ENCODE results near the gene EEF2K.
"Not testable (repeated sequence)": the region's sequence is repeated elsewhere in the genome, so short reads cannot be mapped to it uniquely, and the experiment has no call there.

EEF2K gene

GRCh38 chr16:22165508-22166285 is 40.4 kb upstream of the EEF2K start:
- Histone ChIP-seq H3K27me3 (ENCODE audit: insufficient read depth, low read length, poor library complexity, severe bottlenecking) (no peaks in the 10 kb centered on the region), H2AFZ (ENCODE audit: low read length) (no peak overlapping the region), H3K9me2 (replicated peaks; ENCODE audit: low read depth, low read length) (no peaks in the 10 kb centered on the region), H3F3A (ENCODE audit: low read depth) (no peaks in the 10 kb centered on the region), H4K20me1 (ENCODE audit: insufficient read depth, low read length, poor library complexity, severe bottlenecking) (no peaks in the 10 kb centered on the region), H3K4me3 (ENCODE audit: low read length, poor library complexity, severe bottlenecking) (no peak overlapping the region), H3K79me2 (ENCODE audit: insufficient read depth, low read length) (no peaks in the 10 kb centered on the region), H3K4me2 (ENCODE audit: low read depth, low read length, poor library complexity, severe bottlenecking) (no peak overlapping the region), H3K9ac (ENCODE audit: low read depth, low read length, poor library complexity, severe bottlenecking) (no peak overlapping the region), H3K9me3 (ENCODE audit: insufficient read depth, low read depth, low read length) (no peaks in the 10 kb centered on the region), H3K4me1 (ENCODE audit: insufficient read depth, low read length, poor library complexity, severe bottlenecking) (no peaks in the 10 kb centered on the region), H3K36me3 (ENCODE audit: insufficient read depth, low read length) (no peaks in the 10 kb centered on the region)
- no peak for TF ChIP-seq CTCF (conservative IDR thresholded peaks at IDR 0.05; ENCODE audit: low read length)
- no peak for TF ChIP-seq EZH2phosphoT487 (IDR thresholded peaks at IDR 0.05; ENCODE audit: borderline replicate concordance)

- H3K27me3 ChIP-seq (ENCODE audit: insufficient read depth, low read length, poor library complexity, severe bottlenecking): no peaks in the 10 kb centered on the region
- no peaks in the 10 kb centered on the region for H3F3A ChIP-seq (ENCODE audit: low read depth)
- TF ChIP-seq EZH2phosphoT487 (IDR thresholded peaks at IDR 0.05; ENCODE audit: borderline replicate concordance) (no peak), CTCF (conservative IDR thresholded peaks at IDR 0.05; ENCODE audit: low read length) (no peak)
- H3K4me1 ChIP-seq (ENCODE audit: insufficient read depth, low read length, poor library complexity, severe bottlenecking): no peaks in the 10 kb centered on the region
- no peak overlapping the region for H3K4me3 ChIP-seq (ENCODE audit: low read length, poor library complexity, severe bottlenecking)
- no peaks in the 10 kb centered on the region for H4K20me1 ChIP-seq (ENCODE audit: insufficient read depth, low read length, poor library complexity, severe bottlenecking)
- no peaks in the 10 kb centered on the region for H3K79me2 ChIP-seq (ENCODE audit: insufficient read depth, low read length)
- H3K9me3 ChIP-seq (ENCODE audit: insufficient read depth, low read depth, low read length): no peaks in the 10 kb centered on the region
- H3K9me2 ChIP-seq (replicated peaks; ENCODE audit: low read depth, low read length): no peaks in the 10 kb centered on the region
- no peak overlapping the region for H2AFZ ChIP-seq (ENCODE audit: low read length)
- no peak overlapping the region for H3K4me2 ChIP-seq (ENCODE audit: low read depth, low read length, poor library complexity, severe bottlenecking)
- H3K9ac ChIP-seq (ENCODE audit: low read depth, low read length, poor library complexity, severe bottlenecking): no peak overlapping the region
- H3K36me3 ChIP-seq (ENCODE audit: insufficient read depth, low read length): no peaks in the 10 kb centered on the region
These were observed 34.1 kb upstream of the EEF2K start for GRCh38 chr16:22171953-22172352.

- not testable (repeated sequence) for H3K4me3 ChIP-seq (ENCODE audit: low read length, poor library complexity, severe bottlenecking); H3K9ac ChIP-seq (ENCODE audit: low read depth, low read length, poor library complexity, severe bottlenecking); H3K4me2 ChIP-seq (ENCODE audit: low read depth, low read length, poor library complexity, severe bottlenecking); H3K36me3 ChIP-seq (ENCODE audit: insufficient read depth, low read length); H3K4me1 ChIP-seq (ENCODE audit: insufficient read depth, low read length, poor library complexity, severe bottlenecking); H3K9me2 ChIP-seq (replicated peaks; ENCODE audit: low read depth, low read length); H3K79me2 ChIP-seq (ENCODE audit: insufficient read depth, low read length); H3K27me3 ChIP-seq (ENCODE audit: insufficient read depth, low read length, poor library complexity, severe bottlenecking); H4K20me1 ChIP-seq (ENCODE audit: insufficient read depth, low read length, poor library complexity, severe bottlenecking); H3K9me3 ChIP-seq (ENCODE audit: insufficient read depth, low read depth, low read length); H2AFZ ChIP-seq (ENCODE audit: low read length); H3F3A ChIP-seq (ENCODE audit: low read depth)
These were observed 33.4 kb upstream of the EEF2K start for GRCh38 chr16:22172642-22173041.

- Histone ChIP-seq H3K36me3 (ENCODE audit: insufficient read depth, low read length) (no peaks in the 10 kb centered on the region), H3K4me1 (ENCODE audit: insufficient read depth, low read length, poor library complexity, severe bottlenecking) (no peaks in the 10 kb centered on the region), H3K4me3 (ENCODE audit: low read length, poor library complexity, severe bottlenecking) (no peak overlapping the region), H3K4me2 (ENCODE audit: low read depth, low read length, poor library complexity, severe bottlenecking) (no peak overlapping the region), H3K9ac (ENCODE audit: low read depth, low read length, poor library complexity, severe bottlenecking) (no peak overlapping the region), H4K20me1 (ENCODE audit: insufficient read depth, low read length, poor library complexity, severe bottlenecking) (no peaks in the 10 kb centered on the region), H3K79me2 (ENCODE audit: insufficient read depth, low read length) (no peaks in the 10 kb centered on the region), H3K27me3 (ENCODE audit: insufficient read depth, low read length, poor library complexity, severe bottlenecking) (no peaks in the 10 kb centered on the region), H3K9me3 (ENCODE audit: insufficient read depth, low read depth, low read length) (no peaks in the 10 kb centered on the region), H3F3A (ENCODE audit: low read depth) (no peaks in the 10 kb centered on the region), H3K9me2 (replicated peaks; ENCODE audit: low read depth, low read length) (no peaks in the 10 kb centered on the region), H2AFZ (ENCODE audit: low read length) (no peak overlapping the region)
- TF ChIP-seq EZH2phosphoT487 (IDR thresholded peaks at IDR 0.05; ENCODE audit: borderline replicate concordance) (no peak), CTCF (conservative IDR thresholded peaks at IDR 0.05; ENCODE audit: low read length) (no peak)
These were observed 31.4 kb upstream of the EEF2K start for GRCh38 chr16:22174642-22175041.
